ENCODE results near the gene SCFD1.

Gene SCFD1

GRCh38 chr14:30691751-30692398 is 69.8 kb downstream of the SCFD1 start:
- Histone ChIP-seq H3K27me3 (no peaks in the 10 kb centered on the region), H3K4me1 (no peaks in the 10 kb centered on the region), H3K4me3 (ENCODE audit: low read depth, low read length) (no peak overlapping the region), H3K36me3 (peaks cover 3% of the 10 kb centered on the region; the same call in 1 of the 2 replicates), H3K9me3 (no peaks in the 10 kb centered on the region)
- no peak for TF ChIP-seq CTCF (IDR thresholded peaks at IDR 0.05; ENCODE audit: low read depth, low read length)
- no peak for DNase-seq

- no peak overlapping the region for H3K4me3 ChIP-seq (ENCODE audit: low read depth, low read length)
Measured at GRCh38 chr14:30692669-30693068, 70.5 kb downstream of the SCFD1 start.

GRCh38 chr14:30698463-30698862 is 76.3 kb downstream of the SCFD1 start:
- H3K27me3 ChIP-seq, result no peaks in the 10 kb centered on the region
- no peak for DNase-seq
- TF ChIP-seq CTCF (IDR thresholded peaks at IDR 0.05; ENCODE audit: low read depth, low read length), result no peak
- H3K4me1 ChIP-seq, result no peaks in the 10 kb centered on the region
- H3K4me3 ChIP-seq (ENCODE audit: low read depth, low read length), result no peak overlapping the region
- peaks cover 3% of the 10 kb centered on the region for H3K36me3 ChIP-seq
- no peaks in the 10 kb centered on the region for H3K9me3 ChIP-seq

More at GRCh38 chr14:30692669-30693068, 70.5 kb downstream of the SCFD1 start:
- TF ChIP-seq CTCF (IDR thresholded peaks at IDR 0.05; ENCODE audit: low read depth, low read length), result no peak
- H3K27me3 ChIP-seq, result no peaks in the 10 kb centered on the region
- no peaks in the 10 kb centered on the region for H3K9me3 ChIP-seq
- no peak for DNase-seq
- H3K36me3 ChIP-seq, result peaks cover 3% of the 10 kb centered on the region; the same call in 1 of the 2 replicates
- no peaks in the 10 kb centered on the region for H3K4me1 ChIP-seq

- Histone ChIP-seq H3K4me1 (no peaks in the 10 kb centered on the region), H3K9me3 (no peaks in the 10 kb centered on the region), H3K36me3 (peaks cover 5% of the 10 kb centered on the region), H3K27me3 (no peaks in the 10 kb centered on the region), H3K4me3 (ENCODE audit: low read depth, low read length) (no peak overlapping the region)
- no peak for TF ChIP-seq CTCF (IDR thresholded peaks at IDR 0.05; ENCODE audit: low read depth, low read length)
- no peak for DNase-seq
Measured at GRCh38 chr14:30706704-30707103, 84.6 kb downstream of the SCFD1 start.

- Histone ChIP-seq H3K27me3 (no peaks in the 10 kb centered on the region), H3K9me3 (no peaks in the 10 kb centered on the region)
- 0 out of 2 replicates have a peak, but pooled peaks have one; percentile 4 for TF ChIP-seq CTCF (IDR thresholded peaks at IDR 0.05; ENCODE audit: low read depth, low read length)
Measured at GRCh38 chr14:30708157-30708556, 86.0 kb downstream of the SCFD1 start.

GRCh38 chr14:30709201-30709600 is 87.1 kb downstream of the SCFD1 start:
- no peak for DNase-seq
- no peaks in the 10 kb centered on the region for H3K4me1 ChIP-seq
- peaks cover 9% of the 10 kb centered on the region for H3K36me3 ChIP-seq
- no peak for TF ChIP-seq CTCF (IDR thresholded peaks at IDR 0.05; ENCODE audit: low read depth, low read length)
- H3K9me3 ChIP-seq, result no peaks in the 10 kb centered on the region
- no peaks in the 10 kb centered on the region for H3K27me3 ChIP-seq
- H3K4me3 ChIP-seq (ENCODE audit: low read depth, low read length), result no peak overlapping the region

More at GRCh38 chr14:30708157-30708556, 86.0 kb downstream of the SCFD1 start:
- Histone ChIP-seq H3K4me1 (no peaks in the 10 kb centered on the region), H3K36me3 (peaks cover 9% of the 10 kb centered on the region), H3K4me3 (ENCODE audit: low read depth, low read length) (no peak overlapping the region)
- no peak for DNase-seq

Measured in BE2C (cell line).